Common myeloid progenitor, CD34-positive (primary cell): Measurements from ENCODE around the gene BICC1.

Experiments
- CTCF ChIA-PET: fragments of 350-600 bp; sonication (Branson Sonifier 250); formaldehyde crosslinking; loops from one replicate; lab custom pipeline; 2021; ENCODE audit warnings: antibody characterized with exemption; lab: Charles Lee
- POLR2A ChIA-PET: fragments of 350-600 bp; sonication (Branson Sonifier 250); formaldehyde crosslinking; loops from one replicate; lab custom pipeline; 2021; ENCODE audit warnings: antibody characterized with exemption; lab: Charles Lee
- DNase-seq, 3 donors: peaks; one replicate each; pipeline versions ENCODE4 v3.0.0 to v3.0.0-alpha.2; 2013
- H3K27ac ChIP-seq, 2 experiments: 1 replicate in 1 of 2; 2 replicates in 1 of 2; pipeline ENCODE4 v1.7.0; 2013; ENCODE audit warnings: inconsistent platforms in 2 of 2, low read length in 2 of 2, mild to moderate bottlenecking in 2 of 2, low read depth in 1 of 2, moderate library complexity in 1 of 2; ENCODE audit not compliant: severe bottlenecking in 2 of 2, insufficient read depth in 1 of 2, poor library complexity in 1 of 2
- H3K27me3 ChIP-seq, 5 experiments: replicated peaks in 2 of 5; 1 replicate in 3 of 5; 2 replicates in 2 of 5; pipeline versions ENCODE4 v1.6.1 to v1.7.0; 2013; ENCODE audit warnings: low read length in 4 of 5, mild to moderate bottlenecking in 2 of 5, moderate library complexity in 2 of 5, inconsistent platforms in 1 of 5; ENCODE audit not compliant: insufficient read depth in 5 of 5, control insufficient read depth in 4 of 5
- H3K36me3 ChIP-seq, 4 experiments: 1 replicate in 2 of 4; 2 replicates in 2 of 4; pipeline versions ENCODE4 v1.6.1 to v1.7.0; 2013; ENCODE audit warnings: low read length in 3 of 4, control low read depth in 1 of 4, mild to moderate bottlenecking in 1 of 4; ENCODE audit not compliant: control insufficient read depth in 4 of 4, insufficient read depth in 4 of 4
- H3K4me1 ChIP-seq, 4 experiments: 1 replicate in 3 of 4; 2 replicates in 1 of 4; pipeline versions ENCODE4 v1.6.1 to v1.7.1; 2013; ENCODE audit warnings: low read length in 3 of 4, mild to moderate bottlenecking in 3 of 4, control low read depth in 1 of 4, inconsistent platforms in 1 of 4, moderate library complexity in 1 of 4; ENCODE audit not compliant: control insufficient read depth in 4 of 4, insufficient read depth in 4 of 4; ENCODE audit errors: control extremely low read depth in 1 of 4
- H3K4me3 ChIP-seq, 7 experiments: 1 replicate in 4 of 7; 2 replicates in 3 of 7; pipeline versions ENCODE4 v1.5.1 to v1.7.0; 2013; ENCODE audit warnings: mild to moderate bottlenecking in 7 of 7, low read length in 6 of 7, moderate library complexity in 6 of 7, inconsistent platforms in 2 of 7, low read depth in 2 of 7, control low read depth in 1 of 7; ENCODE audit not compliant: insufficient read depth in 4 of 7, control insufficient read depth in 1 of 7; ENCODE audit errors: extremely low read depth in 1 of 7
- H3K9me3 ChIP-seq, 5 experiments: 1 replicate in 4 of 5; 2 replicates in 1 of 5; pipeline versions ENCODE4 v1.6.1 to v1.7.1; 2013; ENCODE audit warnings: low read length in 4 of 5, mild to moderate bottlenecking in 2 of 5, inconsistent platforms in 1 of 5, low read depth in 1 of 5, moderate library complexity in 1 of 5; ENCODE audit not compliant: control insufficient read depth in 4 of 5, insufficient read depth in 2 of 5; ENCODE audit errors: control extremely low read depth in 1 of 5
- WGBS: methylation state at CpG from one replicate; pipeline ENCODE4 v1.1.5; 2013; ENCODE audit not compliant: insufficient coverage; 5-methylcytosine and 5-hydroxymethylcytosine counted together

BICC1 gene

DNA sequence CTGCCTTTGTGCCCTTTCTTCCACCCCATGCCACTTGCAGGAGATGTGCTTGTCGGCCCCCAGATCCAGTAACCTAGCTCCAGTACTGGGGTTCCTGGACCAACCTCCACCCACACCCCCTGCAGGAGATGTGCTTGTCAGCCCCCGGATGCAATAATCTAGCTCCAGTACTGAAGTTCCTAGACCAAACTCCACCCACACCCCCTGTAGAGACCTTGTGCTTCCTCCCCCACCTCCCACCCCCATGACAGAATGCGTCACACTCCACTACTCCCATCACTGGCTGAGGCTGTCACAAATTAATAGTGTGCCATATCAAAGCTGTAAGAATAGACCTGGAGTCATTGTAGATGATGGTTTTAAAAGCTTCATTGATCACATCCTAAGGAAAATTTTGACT lies 185.0 kb downstream of the BICC1 start:
- CTCF ChIA-PET: no interaction called here
- 100% methylated on average over 1 of the region's 3 CpGs for WGBS

GRCh38 chr10:58698777-58699356 lies 186.2 kb downstream of the BICC1 start:
- Histone ChIP-seq H3K9me3 (peaks cover 0 to 2% (median 0%) of the 10 kb centered on the region in 5 experiments), H3K4me1 (peaks cover 0 to 3% (median 0%) of the 10 kb centered on the region in 4 experiments), H3K27me3 (no peaks in the 10 kb centered on the region), H3K36me3 (no peaks in the 10 kb centered on the region), H3K27ac (no peak overlapping the region), H3K4me3 (no peak overlapping the region)
- no peak for DNase-seq
- WGBS: 90% methylated on average over 2 of the region's 5 CpGs
- CTCF ChIA-PET: no interaction called here
- POLR2A ChIA-PET: interaction anchor here (0.6 kb wide), 1 partner anchor 127 kb away, joined by 4 read pairs; no protein-coding TSS in a partner anchor

More for the DNA sequence above, 185.0 kb downstream of the BICC1 start:
- POLR2A ChIA-PET: no interaction called here
- Histone ChIP-seq H3K27me3 (no peaks in the 10 kb centered on the region), H3K4me1 (peaks cover 0 to 3% (median 0%) of the 10 kb centered on the region in 4 experiments), H3K9me3 (peaks cover 0 to 2% (median 0%) of the 10 kb centered on the region in 5 experiments), H3K4me3 (no peak overlapping the region), H3K27ac (no peak overlapping the region), H3K36me3 (no peaks in the 10 kb centered on the region)
- DNase-seq: no peak

DNA sequence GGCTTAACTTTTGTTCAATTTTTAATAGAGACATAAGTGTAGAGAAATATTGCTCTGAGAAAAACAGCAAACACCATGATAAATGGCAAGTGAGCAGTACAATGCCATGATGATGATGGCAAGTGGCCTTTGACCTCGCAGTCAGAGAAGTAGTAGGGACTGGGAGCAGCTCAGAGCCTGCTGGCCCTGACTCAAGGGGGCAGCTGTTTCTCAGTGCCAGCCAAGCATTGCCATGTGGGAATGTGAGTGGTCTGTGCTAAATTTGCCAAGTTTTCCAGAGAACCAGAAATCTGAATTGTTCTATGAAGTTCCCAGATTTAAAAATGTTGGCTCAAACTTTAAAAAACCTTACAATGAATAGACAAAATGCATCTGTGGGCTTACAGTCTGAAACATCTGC lies 187.9 kb downstream of the BICC1 start:
- Histone ChIP-seq H3K27ac (no peak overlapping the region), H3K9me3 (no peaks in the 10 kb centered on the region), H3K36me3 (no peaks in the 10 kb centered on the region), H3K4me1 (peaks cover 0 to 3% (median 0%) of the 10 kb centered on the region in 4 experiments), H3K27me3 (no peaks in the 10 kb centered on the region), H3K4me3 (no peak overlapping the region)
- ChIA-PET CTCF (no interaction called here), POLR2A (no interaction called here)
- DNase-seq: no peak
- 92% methylated on average over 1 of the region's 1 CpG for WGBS

- Histone ChIP-seq H3K27ac (no peak overlapping the region), H3K4me3 (no peak overlapping the region), H3K27me3 (no peaks in the 10 kb centered on the region), H3K9me3 (no peaks in the 10 kb centered on the region), H3K4me1 (peaks cover 0 to 3% (median 0%) of the 10 kb centered on the region in 4 experiments), H3K36me3 (no peaks in the 10 kb centered on the region)
- no peak for DNase-seq
- 75% methylated on average over 4 of the region's 6 CpGs for WGBS
- ChIA-PET CTCF (no interaction called here), POLR2A (no interaction called here)
Measured at GRCh38 chr10:58701405-58702135, 188.9 kb downstream of the BICC1 start.

DNA sequence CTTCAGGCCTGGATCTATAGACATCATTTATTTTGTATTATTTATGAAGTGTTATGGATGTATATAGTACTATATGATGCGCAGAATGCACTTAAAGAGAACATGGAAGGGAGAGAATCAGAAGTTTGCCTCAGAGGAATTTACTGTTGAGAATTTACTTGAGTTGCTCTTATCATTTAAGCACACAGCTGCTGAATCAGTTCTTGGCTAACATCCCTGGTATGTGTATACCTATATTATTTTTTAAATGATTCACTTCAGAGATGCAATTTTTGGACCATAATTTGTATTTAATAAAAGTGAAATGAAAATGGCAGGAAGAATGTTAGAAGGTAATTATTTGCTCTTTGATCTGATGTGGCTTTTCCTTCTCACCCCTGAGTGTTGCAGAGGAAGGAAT lies 191.6 kb downstream of the BICC1 start:
- no CpG with 5 or more reads among the region's 1 CpG for WGBS
- Histone ChIP-seq H3K27ac (no peak overlapping the region), H3K4me1 (no peaks in the 10 kb centered on the region)

GRCh38 chr10:58704671-58705141 lies 192.0 kb downstream of the BICC1 start:
- CTCF ChIA-PET: no interaction called here
- Histone ChIP-seq H3K9me3 (no peaks in the 10 kb centered on the region), H3K27me3 (no peaks in the 10 kb centered on the region), H3K4me3 (no peak overlapping the region), H3K27ac (no peak overlapping the region), H3K36me3 (no peaks in the 10 kb centered on the region), H3K4me1 (no peaks in the 10 kb centered on the region)
- DNase-seq: no peak
- WGBS: 100% methylated on average over 2 of the region's 5 CpGs
- POLR2A ChIA-PET: no interaction called here

More for the DNA sequence above, 191.6 kb downstream of the BICC1 start:
- Histone ChIP-seq H3K36me3 (no peaks in the 10 kb centered on the region), H3K9me3 (no peaks in the 10 kb centered on the region), H3K4me3 (no peak overlapping the region), H3K27me3 (no peaks in the 10 kb centered on the region)
- POLR2A ChIA-PET: no interaction called here
- no peak for DNase-seq
- CTCF ChIA-PET: no interaction called here

- WGBS: 100% methylated on average over 1 of the region's 1 CpG
- Histone ChIP-seq H3K4me1 (no peaks in the 10 kb centered on the region), H3K4me3 (no peak overlapping the region), H3K27me3 (no peaks in the 10 kb centered on the region), H3K27ac (no peak overlapping the region), H3K36me3 (no peaks in the 10 kb centered on the region), H3K9me3 (no peaks in the 10 kb centered on the region)
- ChIA-PET CTCF (no interaction called here), POLR2A (no interaction called here)
- DNase-seq: no peak
Measured at GRCh38 chr10:58706836-58707235, 194.2 kb downstream of the BICC1 start.
